Ovary (tissue), 9 donors: Measurements from ENCODE around the gene SMARCD1. TPM values are rescaled to one million over a fixed set of nuclear protein-coding genes. Genes with fewer than 3 reads are reported as not detected.

Experiments
- DNase-seq, 5 donors: peaks; one replicate each; pipeline ENCODE4 v3.0.0-alpha.2; 2019 to 2020
- H3K27ac ChIP-seq, 2 donors: fragments of 200-600 bp; one replicate each; pipeline versions ENCODE4 v1.5.1 to v1.8.0; 2019 to 2022
- H3K27me3 ChIP-seq: fragments of 200-600 bp; one replicate; pipeline ENCODE4 v1.8.0; 2022
- H3K36me3 ChIP-seq: fragments of 200-600 bp; sonication (generic); one replicate; pipeline ENCODE4 v1.5.1; 2019
- H3K4me1 ChIP-seq: one replicate; pipeline ENCODE4 v1.8.1; 2013; ENCODE audit warnings: mild to moderate bottlenecking, moderate library complexity; ENCODE audit not compliant: insufficient read depth
- H3K4me3 ChIP-seq: fragments of 200-600 bp; sonication (generic); one replicate; pipeline ENCODE4 v1.5.1; 2017
- H3K9me3 ChIP-seq, 2 donors: fragments of 200-600 bp in 1 of 2; sonication (generic) in 1 of 2; one replicate each; pipeline versions ENCODE4 v1.5.1 to v1.8.1; 2013 to 2019; ENCODE audit warnings: mild to moderate bottlenecking in 1 of 2, moderate library complexity in 1 of 2
- EP300 ChIP-seq: sonication (generic); formaldehyde crosslinking; IDR thresholded peaks from one replicate; pipeline ENCODE4 v1.6.1; 2017; ENCODE audit warnings: antibody characterized with exemption
- POLR2A ChIP-seq: fragments of 450-650 bp; IDR thresholded peaks from one replicate; pipeline ENCODE4 v1.6.1; 2017; ENCODE audit warnings: antibody characterized with exemption, mild to moderate bottlenecking, moderate library complexity
- WGBS, 3 donors: extraction: QIAGEN DNeasy Blood & Tissue Kit in 1 of 3; methylation state at CpG; one replicate each; pipeline versions ENCODE4 v1.1.5 to v1.1.7; 2013 to 2017; 5-methylcytosine and 5-hydroxymethylcytosine counted together
- intact Hi-C, 4 donors: fragments of 100-400 bp; cut with DNase I; formaldehyde crosslinking; loops; one replicate each; pipeline versions ENCODE4 v1.11.0 to v1.15.1; 2022 to 2023
- polyA plus RNA-seq, 2 donors: library from polyadenylated mRNA; stranded (reverse); fragments of 200-250 nt in 1 of 2; fragments of 350-450 nt in 1 of 2; fragmentation: Illumina TruSeq in 1 of 2; extraction: RNeasy Lipid Tissue Mini Kit (QIAGEN cat#74804) in 1 of 2; gene quantifications; one replicate each; pipeline ENCODE4 v1.2.3, GENCODE V29; 2013 to 2014
- total RNA-seq, 7 donors: library from RNA; depleted of rRNA in 2 of 7; stranded (reverse); fragments of >200 nt in 2 of 7; fragmentation: NEBNext Ultra II Directional in 3 of 7; extraction: Animal tissue kit (Norgen Biotek cat#: 25700) in 3 of 7; gene quantifications; one replicate each; pipeline versions ENCODE4 v1.1.0 to v1.2.4, GENCODE V29; 2016 to 2023
- TF ChIP-seq, protein P1 (sequence below), 3 donors: fragments of 450-650 bp in 2 of 3; fragments of 200-600 bp in 1 of 3; IDR thresholded peaks; one replicate each; pipeline versions ENCODE4 v1.5.1 to v1.8.0; 2016 to 2022; ENCODE audit warnings: antibody characterized with exemption in 3 of 3, mild to moderate bottlenecking in 1 of 3
- donor health status: DM: no; HTN: no; CAD: no; lungs with moderate emphysema.
- donor health status: DM: no; HTN: no; CAD: no.
- donor health status: Bipolar disorder and iron deficiency.
- donor health status: DM: yes; HTN: yes; CAD: no.
- donor health status: DM: no; HTN: no; CAD: no.
- donor health status: DM: yes; HTN: yes; CAD: no.

The SMARCD1 gene
- total and polyA plus RNA-seq, 9 donors, result 26.1 to 57.7 (median 50.7) TPM

DNA sequence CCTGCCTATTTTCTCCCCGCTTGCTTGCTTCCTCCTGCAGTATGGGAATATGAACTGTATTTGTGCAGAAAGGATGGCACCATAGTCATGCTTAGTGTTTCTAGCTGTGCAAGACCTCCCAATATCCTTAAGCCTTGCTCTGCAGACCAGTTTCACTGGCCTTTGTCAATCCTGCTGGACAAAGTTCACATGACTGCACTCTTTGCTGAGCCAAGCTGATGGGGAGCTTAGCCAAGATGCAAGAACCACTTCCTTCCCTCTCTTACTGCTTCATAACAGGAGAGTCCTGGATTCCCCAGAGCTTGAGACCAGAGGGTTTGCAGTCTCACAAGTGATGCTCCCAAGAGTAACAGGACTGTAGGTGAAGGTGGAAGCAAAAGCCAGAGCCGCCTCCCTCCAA, 24.0 kb upstream of the SMARCD1 start:
- H3K27ac ChIP-seq, result no peak overlapping the region
- intact Hi-C loops, result no loop called here
- H3K9me3 ChIP-seq, result no peaks in the 10 kb centered on the region
- no peaks in the 10 kb centered on the region for H3K27me3 ChIP-seq
- H3K4me3 ChIP-seq, result no peak overlapping the region
- TF ChIP-seq EP300, result no peak
- TF ChIP-seq POLR2A, result no peak
- TF ChIP-seq, protein P1, sequence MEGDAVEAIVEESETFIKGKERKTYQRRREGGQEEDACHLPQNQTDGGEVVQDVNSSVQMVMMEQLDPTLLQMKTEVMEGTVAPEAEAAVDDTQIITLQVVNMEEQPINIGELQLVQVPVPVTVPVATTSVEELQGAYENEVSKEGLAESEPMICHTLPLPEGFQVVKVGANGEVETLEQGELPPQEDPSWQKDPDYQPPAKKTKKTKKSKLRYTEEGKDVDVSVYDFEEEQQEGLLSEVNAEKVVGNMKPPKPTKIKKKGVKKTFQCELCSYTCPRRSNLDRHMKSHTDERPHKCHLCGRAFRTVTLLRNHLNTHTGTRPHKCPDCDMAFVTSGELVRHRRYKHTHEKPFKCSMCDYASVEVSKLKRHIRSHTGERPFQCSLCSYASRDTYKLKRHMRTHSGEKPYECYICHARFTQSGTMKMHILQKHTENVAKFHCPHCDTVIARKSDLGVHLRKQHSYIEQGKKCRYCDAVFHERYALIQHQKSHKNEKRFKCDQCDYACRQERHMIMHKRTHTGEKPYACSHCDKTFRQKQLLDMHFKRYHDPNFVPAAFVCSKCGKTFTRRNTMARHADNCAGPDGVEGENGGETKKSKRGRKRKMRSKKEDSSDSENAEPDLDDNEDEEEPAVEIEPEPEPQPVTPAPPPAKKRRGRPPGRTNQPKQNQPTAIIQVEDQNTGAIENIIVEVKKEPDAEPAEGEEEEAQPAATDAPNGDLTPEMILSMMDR (IDR thresholded peaks at IDR 0.05), result no peak
- no peak for DNase-seq
- H3K4me1 ChIP-seq, result peaks cover 6% of the 10 kb centered on the region
- 94 to 97% (median 97%) methylated on average over 2 of the region's 2 CpGs for WGBS, 3 donors
- no peaks in the 10 kb centered on the region for H3K36me3 ChIP-seq

DNA sequence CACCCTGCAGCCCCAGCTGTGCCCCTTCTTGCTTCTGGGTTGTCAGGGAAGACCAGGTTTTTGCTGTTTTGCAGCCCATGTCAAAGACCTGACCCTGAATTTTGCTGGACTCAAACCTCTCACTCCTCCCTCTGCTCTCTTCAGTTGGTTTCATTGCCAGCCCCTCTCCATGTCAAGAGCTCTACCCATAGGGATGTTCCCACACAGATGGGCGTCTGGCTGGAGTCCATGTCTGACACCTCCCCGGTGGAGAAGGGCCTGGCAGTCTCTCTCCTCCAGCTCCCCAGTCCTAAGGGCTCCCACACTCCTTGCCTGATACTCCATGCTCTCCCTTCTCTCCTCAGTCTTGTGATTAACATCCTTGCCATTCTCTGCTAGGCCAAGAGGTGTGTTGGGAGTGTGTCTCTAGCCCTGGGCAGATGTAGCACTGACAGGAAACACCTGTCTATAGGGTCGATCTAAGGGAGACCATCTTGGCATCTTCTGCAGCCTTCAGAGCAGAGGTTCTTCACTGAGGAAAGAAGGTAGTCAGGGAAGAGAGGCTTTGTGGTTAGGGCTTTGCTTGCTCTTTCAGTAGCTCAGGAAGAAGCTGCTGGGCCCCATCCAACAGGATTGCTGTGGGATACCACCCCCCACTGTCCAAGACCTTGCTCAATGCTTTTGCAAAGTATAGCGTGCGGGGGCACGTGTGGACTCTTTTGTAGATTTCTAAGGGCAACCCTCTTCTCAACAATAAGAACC, 23.0 kb upstream of the SMARCD1 start:
- Histone ChIP-seq H3K9me3 (no peaks in the 10 kb centered on the region), H3K4me1 (peaks cover 2% of the 10 kb centered on the region), H3K36me3 (no peaks in the 10 kb centered on the region), H3K27me3 (no peaks in the 10 kb centered on the region), H3K4me3 (no peak overlapping the region), H3K27ac (no peak overlapping the region)
- intact Hi-C loops, result no loop called here
- TF ChIP-seq POLR2A (no peak), EP300 (no peak)
- TF ChIP-seq, protein P1 (IDR thresholded peaks at IDR 0.05), result no peak
- DNase-seq, result no peak
- 54 to 57% (median 56%) methylated on average over 6 of the region's 6 CpGs for WGBS, 3 donors

DNA sequence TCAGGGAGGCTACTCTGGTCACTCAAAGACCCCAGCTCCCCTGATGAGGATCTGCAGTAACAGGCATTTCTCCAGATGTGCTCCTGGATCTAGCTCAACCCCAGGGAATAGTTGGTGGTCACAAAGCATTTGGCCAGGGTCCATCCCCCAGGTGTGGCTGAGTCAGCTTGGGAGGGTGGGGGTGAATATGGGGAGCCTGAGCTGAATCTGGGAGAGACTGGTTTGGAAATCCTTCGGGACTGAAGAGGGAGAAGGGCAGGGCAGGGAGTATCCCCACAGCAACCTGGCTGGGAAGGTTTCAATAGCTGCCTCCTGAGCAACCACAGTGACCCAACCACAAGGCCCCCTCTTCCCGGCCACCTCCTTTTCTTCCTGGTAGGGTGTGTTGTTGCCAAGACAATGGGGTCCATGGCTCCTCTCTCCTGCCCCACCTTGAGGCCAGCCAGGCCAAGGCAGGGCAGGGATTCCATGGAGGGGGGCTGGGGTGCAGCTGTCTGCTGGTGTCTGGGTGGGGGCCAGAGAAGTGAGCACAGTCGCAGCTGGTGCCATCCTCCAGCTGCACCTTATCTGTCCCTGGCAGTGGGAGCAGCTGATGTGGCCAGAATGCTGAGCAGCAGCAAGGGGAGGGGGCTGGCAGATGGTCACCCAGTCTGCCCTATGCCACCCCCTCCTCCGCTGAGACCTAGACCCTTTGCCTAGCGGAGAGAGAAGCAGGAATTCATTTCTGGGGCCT, 22.2 kb upstream of the SMARCD1 start:
- TF ChIP-seq POLR2A (no peak), EP300 (no peak)
- TF ChIP-seq, protein P1 (IDR thresholded peaks at IDR 0.05), result no peak
- H3K4me1 ChIP-seq, result peaks cover 1% of the 10 kb centered on the region
- no peaks in the 10 kb centered on the region for H3K27me3 ChIP-seq
- intact Hi-C loops, result no loop called here
- H3K9me3 ChIP-seq, result no peaks in the 10 kb centered on the region
- H3K36me3 ChIP-seq, result no peaks in the 10 kb centered on the region
- 75 to 92% (median 87%) methylated on average over 5 of the region's 5 CpGs for WGBS, 3 donors
- no peak overlapping the region for H3K4me3 ChIP-seq
- H3K27ac ChIP-seq, result no peak overlapping the region
- no peak for DNase-seq

DNA sequence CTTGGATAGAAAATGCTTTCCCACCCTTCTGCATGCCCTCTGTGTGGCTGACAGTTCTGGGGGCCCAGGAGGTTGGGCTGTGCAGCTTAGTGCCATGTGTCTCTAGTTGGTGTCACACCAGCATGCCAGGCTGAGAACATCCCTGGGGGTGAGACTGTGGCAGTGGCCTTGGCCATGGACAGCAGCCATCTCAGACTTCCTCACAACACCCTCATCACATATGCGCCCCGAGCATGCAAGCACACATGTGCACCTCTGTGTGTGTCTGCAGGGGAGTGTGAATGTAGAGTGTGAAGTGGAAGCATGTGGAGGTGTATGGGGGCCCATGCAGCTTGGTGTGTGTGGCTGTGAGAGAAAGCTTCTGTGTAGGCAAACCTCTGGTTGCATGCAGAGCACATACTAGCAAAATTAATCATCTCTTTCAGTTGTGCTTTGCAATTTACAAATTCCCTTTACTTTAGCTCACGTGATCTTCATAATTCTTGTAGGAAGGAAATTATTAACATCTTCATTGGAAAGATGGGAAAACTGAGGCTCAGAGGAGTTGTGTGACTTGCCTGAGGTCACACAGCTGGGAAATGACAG, 19.3 kb upstream of the SMARCD1 start:
- no peak for TF ChIP-seq POLR2A
- no peak for TF ChIP-seq EP300
- TF ChIP-seq, protein P1 (IDR thresholded peaks at IDR 0.05), result no peak
- intact Hi-C loops, result loop anchor here in 3 of 4 donors (5.0 kb wide), 3 partner anchors 94 to 199 kb away; partner anchors contain the start of gene AQP6 (in 1 of the 3)
- no peak for DNase-seq
- no peaks in the 10 kb centered on the region for H3K36me3 ChIP-seq
- H3K27me3 ChIP-seq, result no peaks in the 10 kb centered on the region
- no peak overlapping the region for H3K27ac ChIP-seq
- H3K4me1 ChIP-seq, result peaks cover 1% of the 10 kb centered on the region
- H3K9me3 ChIP-seq, result no peaks in the 10 kb centered on the region
- WGBS, 3 donors, result 78 to 84% (median 82%) methylated on average over 3 of the region's 3 CpGs
- H3K4me3 ChIP-seq, result no peak overlapping the region
